Duodenal mucosa (tissue), 2 donors: Measurements from ENCODE around the gene NEIL1.
"Not testable (repeated sequence)": the region's sequence is repeated elsewhere in the genome, so short reads cannot be mapped to it uniquely, and the experiment has no call there.

Experiments
- H3K27ac ChIP-seq: one replicate; pipeline ENCODE4 v1.7.0; 2013; ENCODE audit warnings: low read depth, low read length
- H3K27me3 ChIP-seq, 2 donors: one replicate each; pipeline ENCODE4 v1.7.0; 2013; ENCODE audit warnings: low read length in 2 of 2, control low read depth in 1 of 2; ENCODE audit not compliant: insufficient read depth in 2 of 2, control insufficient read depth in 1 of 2
- H3K36me3 ChIP-seq, 2 donors: one replicate each; pipeline ENCODE4 v1.7.0; 2013; ENCODE audit warnings: low read length in 2 of 2, control low read depth in 1 of 2; ENCODE audit not compliant: insufficient read depth in 2 of 2, control insufficient read depth in 1 of 2
- H3K4me1 ChIP-seq, 2 donors: one replicate each; pipeline ENCODE4 v1.7.0; 2013; ENCODE audit warnings: low read length in 2 of 2, control low read depth in 1 of 2; ENCODE audit not compliant: insufficient read depth in 2 of 2, control insufficient read depth in 1 of 2
- H3K4me3 ChIP-seq, 2 donors: one replicate each; pipeline ENCODE4 v1.7.0; 2013; ENCODE audit warnings: low read length in 2 of 2, low read depth in 1 of 2
- H3K9ac ChIP-seq, 2 donors: one replicate each; pipeline ENCODE4 v1.7.0; 2013; ENCODE audit warnings: low read length in 2 of 2, low read depth in 1 of 2
- H3K9me3 ChIP-seq, 2 donors: one replicate each; pipeline ENCODE4 v1.7.0; 2013; ENCODE audit warnings: low read length in 2 of 2, control low read depth in 1 of 2; ENCODE audit not compliant: control insufficient read depth in 1 of 2

Gene NEIL1

GRCh38 chr15:75348562-75349350 lies 1.9 kb downstream of the NEIL1 start:
- Histone ChIP-seq H3K4me3 (peak overlapping the region; percentile 89 to 96), H3K36me3 (peaks cover 3% of the 10 kb centered on the region in 2 donors), H3K4me1 (peaks cover 14 to 24% of the 10 kb centered on the region in 2 donors), H3K9ac (peak overlapping the region; percentile 74 to 88), H3K27me3 (no peaks in the 10 kb centered on the region), H3K9me3 (no peaks in the 10 kb centered on the region), H3K27ac (no peak overlapping the region)

DNA sequence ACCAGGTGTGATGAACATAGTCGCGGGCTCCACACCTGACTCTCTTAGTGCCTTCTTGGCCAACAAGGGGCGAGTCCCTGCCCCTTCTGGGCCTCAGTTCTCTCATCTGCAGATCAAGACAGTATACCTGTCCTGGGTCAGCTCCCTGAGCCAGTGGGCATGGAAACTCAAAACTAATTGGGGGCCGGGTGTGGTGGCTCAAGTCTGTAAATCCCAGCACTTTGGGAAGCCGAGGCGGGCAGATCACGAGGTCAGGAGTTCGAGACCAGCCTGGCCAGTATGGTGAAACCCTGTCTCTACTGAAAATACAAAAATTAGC lies 2.5 kb downstream of the NEIL1 start:
- H3K36me3 ChIP-seq, H3K27ac ChIP-seq, H3K9me3 ChIP-seq, H3K27me3 ChIP-seq, H3K4me3 ChIP-seq, H3K9ac ChIP-seq: not testable (repeated sequence)
- H3K4me1 ChIP-seq, result peaks cover 14 to 24% of the 10 kb centered on the region in 2 donors

GRCh38 chr15:75349851-75350588 lies 3.2 kb downstream of the NEIL1 start:
- H3K4me3 ChIP-seq, result no peak overlapping the region
- peaks cover 4 to 10% of the 10 kb centered on the region in 2 donors for H3K36me3 ChIP-seq
- no peak overlapping the region for H3K9ac ChIP-seq

DNA sequence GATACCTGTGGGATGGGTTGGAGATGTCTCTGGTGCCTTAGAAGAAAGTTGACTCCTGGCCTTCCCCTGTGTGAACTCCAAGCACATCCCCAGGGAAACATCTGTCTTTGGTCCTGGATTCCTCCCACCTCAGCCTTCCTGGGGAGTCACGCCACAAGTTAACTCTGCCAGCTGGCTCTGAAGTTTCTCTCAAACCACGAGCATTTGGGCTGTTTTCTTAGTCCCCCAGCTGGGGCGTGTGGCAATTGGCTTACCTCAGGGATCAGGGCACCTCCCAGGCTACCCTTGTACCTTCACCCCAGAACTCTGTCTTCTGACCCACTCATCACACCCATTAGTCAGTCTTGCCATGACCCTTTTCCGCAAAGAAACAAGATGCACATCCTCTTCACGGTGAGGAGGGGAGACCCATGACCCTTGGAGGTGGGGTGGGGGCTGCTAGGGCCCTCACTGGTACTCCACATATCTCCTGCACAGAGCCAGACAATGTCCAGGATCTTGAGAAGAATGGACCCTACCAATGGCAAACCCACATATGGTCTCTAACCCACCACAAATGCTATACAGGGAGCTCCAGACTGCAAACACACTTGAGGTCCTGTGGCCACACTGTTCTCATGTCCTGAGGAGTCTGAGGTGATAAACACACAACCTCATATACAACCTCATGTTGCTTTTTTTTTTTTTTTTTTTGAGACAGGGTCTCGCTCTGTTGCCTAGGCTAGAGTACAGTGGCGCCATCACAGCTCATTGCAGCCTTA lies 3.9 kb downstream of the NEIL1 start:
- Histone ChIP-seq H3K36me3 (peaks cover 4 to 16% of the 10 kb centered on the region in 2 donors), H3K9ac (no peak overlapping the region), H3K27ac (no peak overlapping the region), H3K4me1 (peaks cover 14 to 24% of the 10 kb centered on the region in 2 donors), H3K4me3 (no peak overlapping the region), H3K9me3 (no peaks in the 10 kb centered on the region), H3K27me3 (no peaks in the 10 kb centered on the region)

More at GRCh38 chr15:75349851-75350588, 3.2 kb downstream of the NEIL1 start:
- no peaks in the 10 kb centered on the region for H3K9me3 ChIP-seq
- peaks cover 14 to 24% of the 10 kb centered on the region in 2 donors for H3K4me1 ChIP-seq
- H3K27me3 ChIP-seq, result no peaks in the 10 kb centered on the region
- H3K27ac ChIP-seq, result no peak overlapping the region

- H3K4me1 ChIP-seq, result peaks cover 14 to 21% of the 10 kb centered on the region in 2 donors
- H3K9me3 ChIP-seq, result no peaks in the 10 kb centered on the region
- no peaks in the 10 kb centered on the region for H3K27me3 ChIP-seq
- no peak overlapping the region for H3K4me3 ChIP-seq
- H3K9ac ChIP-seq, result no peak overlapping the region
- peaks cover 12 to 29% of the 10 kb centered on the region in 2 donors for H3K36me3 ChIP-seq
- H3K27ac ChIP-seq, result no peak overlapping the region
Observed at GRCh38 chr15:75352186-75353080, 5.6 kb downstream of the NEIL1 start.

DNA sequence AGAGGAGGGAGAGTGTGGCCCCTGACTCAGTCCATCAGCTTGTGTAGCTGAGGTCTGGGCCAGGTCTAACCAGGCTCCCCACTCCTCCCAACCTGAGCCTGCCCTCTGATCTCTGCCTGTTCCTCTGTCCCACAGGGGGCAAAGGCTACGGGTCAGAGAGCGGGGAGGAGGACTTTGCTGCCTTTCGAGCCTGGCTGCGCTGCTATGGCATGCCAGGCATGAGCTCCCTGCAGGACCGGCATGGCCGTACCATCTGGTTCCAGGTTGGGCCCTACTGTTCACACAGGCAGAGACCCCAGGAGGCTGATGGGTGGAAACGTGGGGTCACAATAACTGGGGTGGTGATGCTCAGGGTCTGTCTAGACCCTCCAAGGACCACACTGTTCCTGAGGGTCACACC lies 6.8 kb downstream of the NEIL1 start:
- Histone ChIP-seq H3K36me3 (peaks cover 18 to 38% of the 10 kb centered on the region in 2 donors), H3K9me3 (no peaks in the 10 kb centered on the region), H3K4me3 (no peak overlapping the region), H3K4me1 (peaks cover 14 to 17% of the 10 kb centered on the region in 2 donors), H3K9ac (no peak overlapping the region), H3K27ac (no peak overlapping the region), H3K27me3 (no peaks in the 10 kb centered on the region)

- no peak overlapping the region for H3K27ac ChIP-seq
- no peaks in the 10 kb centered on the region for H3K27me3 ChIP-seq
- peaks cover 7 to 10% of the 10 kb centered on the region in 2 donors for H3K4me1 ChIP-seq
- H3K9ac ChIP-seq, result no peak overlapping the region
- no peaks in the 10 kb centered on the region for H3K9me3 ChIP-seq
- no peak overlapping the region for H3K4me3 ChIP-seq
- H3K36me3 ChIP-seq, result peaks cover 24 to 45% of the 10 kb centered on the region in 2 donors
Observed at GRCh38 chr15:75354454-75354853, 7.6 kb downstream of the NEIL1 start.

- no peaks in the 10 kb centered on the region for H3K9me3 ChIP-seq
- H3K9ac ChIP-seq, result no peak overlapping the region
- H3K4me1 ChIP-seq, result peaks cover 0 to 2% of the 10 kb centered on the region in 2 donors
- H3K4me3 ChIP-seq, result no peak overlapping the region
- peaks cover 28 to 54% of the 10 kb centered on the region in 2 donors for H3K36me3 ChIP-seq
- no peak overlapping the region for H3K27ac ChIP-seq
- H3K27me3 ChIP-seq, result no peaks in the 10 kb centered on the region
Observed at GRCh38 chr15:75355369-75355768, 8.5 kb downstream of the NEIL1 start.

GRCh38 chr15:75356006-75356405 lies 9.2 kb downstream of the NEIL1 start:
- Histone ChIP-seq H3K4me1 (no peaks in the 10 kb centered on the region), H3K9me3 (no peaks in the 10 kb centered on the region), H3K36me3 (peaks cover 28 to 60% of the 10 kb centered on the region in 2 donors), H3K27ac (no peak overlapping the region), H3K27me3 (no peaks in the 10 kb centered on the region), H3K9ac (no peak overlapping the region), H3K4me3 (no peak overlapping the region)
